ENCODE results near the gene SND1.

The SND1 gene

DNA sequence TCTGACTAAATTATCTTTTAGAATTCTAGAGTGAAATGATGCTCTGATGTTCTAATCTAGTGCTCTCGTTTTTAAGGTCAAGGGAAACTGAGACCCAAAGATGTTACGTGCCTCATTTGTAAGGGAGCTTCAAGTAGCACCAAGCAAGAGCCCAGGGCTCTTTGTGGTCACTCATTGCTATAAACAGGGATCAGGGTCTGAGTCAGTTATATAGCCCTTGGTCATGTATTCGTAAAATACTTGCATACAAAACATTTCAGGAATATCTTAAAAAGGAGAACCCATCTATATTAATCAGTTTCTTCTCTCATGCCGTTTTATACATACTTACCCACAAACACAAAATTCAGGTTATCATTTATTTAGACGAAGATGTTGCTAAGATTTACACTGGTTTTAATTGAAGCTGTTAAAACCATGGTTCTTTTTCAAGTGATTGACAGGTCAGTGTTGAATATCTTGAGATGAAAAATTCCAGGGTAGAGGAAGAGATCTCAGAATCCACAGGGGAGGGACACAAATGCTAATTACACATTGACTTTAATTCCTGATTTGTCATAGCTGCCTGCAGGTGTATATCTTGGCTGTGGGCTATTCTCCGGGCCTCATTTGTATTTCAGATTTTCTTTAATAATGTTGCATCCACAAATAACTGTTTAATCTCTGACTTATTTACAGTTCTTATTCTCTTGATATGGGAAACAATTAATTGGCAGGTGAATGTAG lies 188.4 kb downstream of the SND1 start:
- DNase-seq: no peak

DNA sequence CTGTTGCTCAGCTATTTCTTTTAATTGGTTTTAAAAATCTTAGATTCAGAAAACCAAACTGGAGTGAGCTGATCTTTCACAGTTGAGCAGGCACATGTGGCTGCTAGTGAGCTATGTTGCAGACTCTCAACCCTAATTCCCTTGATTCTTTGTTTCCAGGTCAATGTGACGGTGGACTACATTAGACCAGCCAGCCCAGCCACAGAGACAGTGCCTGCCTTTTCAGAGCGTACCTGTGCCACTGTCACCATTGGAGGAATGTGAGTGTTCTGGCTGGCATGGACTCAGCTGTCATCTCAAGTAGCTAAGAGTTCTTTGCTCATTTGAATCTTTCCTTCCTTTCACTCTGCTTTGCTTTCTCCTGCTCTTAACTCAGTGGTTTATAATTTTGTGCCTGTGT lies 192.2 kb downstream of the SND1 start:
- no peak for DNase-seq

DNA sequence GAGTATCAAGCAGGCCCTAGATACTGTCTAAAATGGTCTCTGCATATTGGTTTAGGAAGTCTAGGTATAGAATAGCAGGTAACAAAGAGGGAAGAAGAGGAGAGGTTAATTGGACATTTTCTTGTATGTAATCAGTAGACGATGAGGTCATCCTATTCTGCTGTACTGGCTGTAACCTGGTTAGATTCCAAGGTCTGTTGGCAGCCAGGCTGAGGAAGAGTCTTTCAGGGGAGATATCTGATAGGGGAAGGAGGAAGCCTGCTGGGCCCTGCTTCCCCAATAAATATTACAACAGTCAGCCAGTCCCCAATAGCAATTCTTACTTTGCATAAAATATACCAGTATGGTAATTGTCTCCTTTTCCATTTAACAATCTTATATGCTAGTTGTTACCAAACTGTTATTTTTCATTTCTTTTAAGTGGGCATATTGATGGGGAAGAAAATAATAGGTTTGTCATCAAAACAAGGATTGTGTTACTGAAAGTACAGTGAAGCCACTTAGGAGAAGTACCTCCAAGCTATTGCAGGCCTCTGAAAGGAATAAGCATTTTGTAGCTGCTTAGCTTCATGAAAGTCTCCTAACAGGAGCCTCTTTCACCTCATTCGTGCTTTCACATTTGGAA lies 192.8 kb downstream of the SND1 start:
- DNase-seq: peak; percentile 28

DNA sequence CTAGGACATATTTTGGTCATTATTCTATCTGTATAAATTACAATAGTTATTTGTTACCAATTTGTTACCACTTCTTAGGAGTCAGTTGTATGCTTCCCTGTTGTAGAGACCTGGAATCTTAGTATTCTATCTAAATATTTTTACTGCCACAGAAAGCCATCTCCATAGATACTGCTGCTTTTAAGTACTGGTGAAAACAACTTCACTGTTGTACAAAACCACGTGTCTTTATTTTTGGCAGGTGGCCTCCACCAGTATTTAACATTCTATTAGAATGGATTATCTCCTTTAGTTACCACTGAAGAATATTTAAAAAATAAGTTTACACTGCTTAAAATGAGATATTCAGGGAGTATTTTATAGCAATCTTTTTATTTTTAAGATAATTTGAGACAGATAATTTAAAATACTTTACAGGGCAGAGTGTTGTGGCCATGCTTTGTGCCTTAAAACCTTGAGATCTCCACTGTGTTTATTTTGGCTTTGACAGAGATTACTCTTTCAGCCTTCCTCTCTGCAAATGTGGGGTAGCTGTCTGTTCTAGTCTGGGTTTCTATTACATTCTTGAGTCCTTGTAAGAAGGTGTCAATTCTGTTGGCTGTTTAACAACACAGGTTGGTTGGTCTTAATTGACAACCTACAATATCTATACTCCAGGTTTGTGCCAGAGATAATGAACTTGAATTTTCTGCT lies 193.7 kb downstream of the SND1 start:
- no peak for DNase-seq

DNA sequence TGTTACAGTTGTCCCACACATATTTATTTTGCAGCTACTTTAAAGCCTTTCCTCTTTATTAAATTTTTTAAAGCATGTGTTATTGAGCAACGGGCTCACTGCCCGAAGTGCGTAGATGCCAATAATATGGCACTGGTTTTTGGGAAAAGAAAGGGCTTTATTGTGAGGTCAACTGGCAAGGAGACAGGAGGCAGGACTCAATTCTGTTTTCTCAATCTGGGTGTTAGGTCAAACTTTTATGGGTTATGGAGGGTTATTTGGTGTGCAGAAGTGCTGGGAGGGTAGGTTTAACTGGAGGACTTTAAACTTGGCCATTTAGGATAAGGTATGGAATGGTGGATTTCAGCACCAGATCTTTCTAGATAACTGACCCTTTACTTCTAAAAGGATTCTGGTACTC lies 195.6 kb downstream of the SND1 start:
- DNase-seq: no peak

DNA sequence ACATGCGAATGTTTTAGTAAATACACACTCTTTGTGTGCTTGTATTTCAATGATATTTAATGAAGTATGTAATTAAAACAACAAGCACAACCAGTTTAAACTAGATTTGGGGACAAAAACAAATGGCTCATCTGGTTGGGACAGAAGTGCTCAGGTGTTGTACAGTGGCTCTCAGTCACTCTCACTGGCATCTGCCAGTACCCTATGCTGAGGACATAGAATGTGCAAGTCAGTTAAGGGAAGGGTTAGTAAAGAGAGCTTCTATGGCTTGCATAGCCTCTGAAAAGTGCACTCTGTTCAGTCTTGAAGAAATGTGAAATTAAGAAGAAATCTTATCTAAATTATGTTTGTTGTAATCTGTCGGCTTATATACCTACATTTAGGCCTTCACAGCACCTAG lies 196.2 kb downstream of the SND1 start:
- no peak for DNase-seq

DNA sequence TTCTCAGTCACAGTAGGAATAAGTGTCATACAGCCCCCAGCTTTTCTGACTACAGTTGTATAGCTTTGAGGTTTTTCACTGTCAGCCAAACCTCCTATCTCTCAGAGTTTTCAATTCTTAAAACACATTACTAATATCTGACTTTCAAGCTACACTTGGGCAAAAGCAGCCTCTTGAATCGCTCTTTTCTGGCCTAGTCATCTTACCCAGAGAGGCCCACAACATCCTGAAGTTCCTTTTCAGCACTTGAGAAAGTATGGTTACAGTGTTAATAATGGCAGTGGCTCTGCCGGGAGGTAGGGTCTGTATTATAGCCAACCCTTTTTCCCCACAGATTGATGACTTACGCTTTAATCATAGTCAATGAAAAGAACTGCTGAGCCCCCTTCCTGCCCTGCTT lies 198.2 kb downstream of the SND1 start:
- no peak for DNase-seq

DNA sequence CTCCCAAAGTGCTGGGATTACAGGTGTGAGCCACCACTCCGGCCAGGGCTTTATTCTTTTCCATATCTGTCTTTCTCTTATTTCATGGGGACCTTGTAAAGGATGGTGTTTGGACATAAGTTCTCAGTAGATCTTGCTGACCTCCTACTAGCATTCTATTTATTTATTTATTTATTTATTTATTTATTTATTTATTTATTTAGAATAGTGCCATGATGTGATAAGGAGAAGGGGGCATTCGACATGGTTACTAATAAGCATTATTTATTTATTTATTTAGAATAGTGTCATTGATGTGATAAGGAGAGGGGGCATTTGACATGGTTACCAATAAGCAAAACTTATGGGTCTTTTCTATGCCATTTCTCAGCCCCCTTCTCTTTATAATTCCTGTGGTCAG lies 202.4 kb downstream of the SND1 start:
- DNase-seq: no peak

DNA sequence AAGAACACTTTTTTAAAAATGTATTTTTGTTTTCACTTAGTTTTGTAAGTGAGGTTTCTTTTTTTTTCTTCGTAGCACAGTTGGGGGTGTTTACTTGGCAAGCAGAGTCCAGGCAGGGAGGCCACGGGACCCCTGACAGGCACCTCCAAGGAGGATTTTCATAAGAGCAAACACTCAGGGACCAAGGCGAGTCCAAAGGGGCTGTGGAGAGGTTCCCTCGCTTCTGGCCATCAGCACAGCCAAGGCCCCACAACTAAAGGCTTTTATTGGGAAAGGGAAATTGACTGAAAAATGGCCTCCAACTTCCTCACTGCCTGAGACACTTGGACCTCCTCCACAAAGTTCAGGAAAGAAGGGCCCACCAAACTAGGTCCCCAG lies 205.5 kb downstream of the SND1 start:
- no peak for DNase-seq

DNA sequence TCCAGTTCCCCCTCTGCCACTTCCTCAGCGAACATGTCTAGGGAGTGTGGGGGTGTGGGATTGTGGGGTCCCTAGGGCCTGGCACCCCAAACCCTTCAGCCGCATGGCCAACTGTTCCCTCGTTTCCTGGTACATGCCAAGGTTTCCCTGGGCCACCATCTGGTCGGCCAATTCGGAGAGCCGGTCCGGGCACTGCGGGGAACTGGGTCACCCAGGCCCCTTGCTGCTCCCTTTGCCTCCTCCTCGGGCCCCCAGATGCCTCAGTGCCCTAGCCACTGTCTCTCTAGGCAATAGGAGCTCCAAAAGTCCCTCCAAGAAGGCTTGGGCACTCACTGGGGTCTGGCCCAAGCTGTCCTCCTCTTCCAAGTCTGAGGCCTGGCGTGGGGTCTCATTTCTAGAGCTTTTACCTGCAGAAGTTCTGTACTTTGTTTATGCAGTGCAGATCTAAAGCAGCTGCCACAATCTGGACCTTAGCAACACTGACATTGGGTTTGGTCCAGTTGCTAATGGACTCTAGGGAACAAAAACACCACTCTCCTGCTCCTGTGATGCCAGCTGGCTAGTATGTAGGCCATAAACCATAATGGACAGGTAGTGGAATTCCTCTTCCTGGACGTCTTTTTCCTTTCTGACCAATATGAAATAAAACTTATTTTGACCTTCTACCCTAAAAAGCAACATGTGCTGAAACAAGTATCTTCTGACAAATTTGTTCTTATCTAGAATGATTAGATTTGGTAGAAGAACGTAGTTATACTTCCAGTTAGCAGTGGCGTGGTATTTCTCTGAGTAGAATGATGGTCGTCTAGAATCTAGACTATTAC lies 206.3 kb downstream of the SND1 start:
- no peak for DNase-seq

DNA sequence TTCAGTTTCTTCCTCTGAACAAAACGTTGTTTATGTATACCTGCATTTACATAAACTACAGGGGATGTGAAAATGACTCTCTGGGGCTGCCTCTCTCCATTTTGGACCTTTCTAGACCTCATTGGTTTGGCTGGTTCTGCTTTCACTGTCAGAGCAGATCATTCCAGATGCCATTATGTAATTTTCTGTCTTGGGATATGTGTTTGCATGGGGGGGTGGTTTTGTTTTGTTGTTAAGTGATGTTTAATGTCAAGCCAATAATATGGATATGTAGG lies 206.9 kb downstream of the SND1 start:
- no peak for DNase-seq

DNA sequence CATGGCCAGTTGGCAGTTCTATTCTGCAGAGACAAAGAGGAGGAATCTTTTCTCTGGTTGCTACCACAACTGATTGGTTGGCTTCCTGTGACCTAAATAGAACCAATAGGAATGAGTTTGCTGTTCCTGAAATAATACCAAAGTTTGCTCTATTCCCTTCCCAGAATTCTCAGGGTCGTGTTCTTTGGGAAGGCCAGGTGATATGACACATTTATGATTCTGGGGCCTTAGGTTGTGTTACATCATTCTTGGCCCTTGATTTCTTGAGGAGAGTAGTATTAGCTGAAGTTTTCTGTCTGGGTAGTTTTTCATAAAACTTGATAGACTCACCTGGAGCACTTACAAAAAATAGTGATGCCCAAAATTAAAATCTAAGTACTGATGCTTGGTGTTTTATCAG lies 207.3 kb downstream of the SND1 start:
- no peak for DNase-seq

DNA sequence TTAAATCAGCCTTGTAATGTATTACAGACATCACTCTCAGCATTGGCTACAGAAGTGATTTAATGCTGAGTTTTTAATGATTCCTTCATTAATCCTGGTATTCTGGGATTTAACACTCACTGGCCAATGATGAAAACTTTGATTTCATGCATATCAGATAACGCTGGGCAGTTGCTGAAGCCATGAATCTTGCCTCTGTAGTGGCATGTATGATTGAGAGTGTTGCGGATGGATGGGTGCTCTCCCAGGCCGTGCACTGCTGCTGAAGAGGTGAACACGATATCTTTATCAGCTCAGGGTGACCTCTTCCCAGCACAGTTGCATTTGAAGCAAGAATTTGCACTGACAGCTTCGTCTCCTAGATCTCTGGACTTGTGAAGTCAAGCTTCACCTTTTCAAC lies 210.5 kb downstream of the SND1 start:
- no peak for DNase-seq

DNA sequence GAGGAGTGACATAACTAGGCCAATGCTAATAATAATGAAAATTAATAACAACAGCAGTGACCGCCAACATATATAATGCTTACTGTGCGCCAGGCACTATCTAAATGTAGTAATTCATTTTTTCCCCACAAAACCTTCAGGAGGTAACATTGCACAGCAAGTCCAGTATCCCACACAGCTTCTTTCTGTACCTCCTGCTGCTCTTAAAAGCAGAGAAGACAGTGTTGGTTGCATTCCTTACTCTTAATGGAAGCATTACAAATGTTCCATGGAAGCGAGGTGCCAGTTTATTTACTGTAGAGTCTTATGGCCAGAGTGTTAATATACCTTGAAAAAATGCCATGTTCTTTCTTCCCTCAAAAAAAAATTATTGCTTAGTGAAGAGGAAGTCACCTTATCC lies 211.1 kb downstream of the SND1 start:
- DNase-seq: no peak

DNA sequence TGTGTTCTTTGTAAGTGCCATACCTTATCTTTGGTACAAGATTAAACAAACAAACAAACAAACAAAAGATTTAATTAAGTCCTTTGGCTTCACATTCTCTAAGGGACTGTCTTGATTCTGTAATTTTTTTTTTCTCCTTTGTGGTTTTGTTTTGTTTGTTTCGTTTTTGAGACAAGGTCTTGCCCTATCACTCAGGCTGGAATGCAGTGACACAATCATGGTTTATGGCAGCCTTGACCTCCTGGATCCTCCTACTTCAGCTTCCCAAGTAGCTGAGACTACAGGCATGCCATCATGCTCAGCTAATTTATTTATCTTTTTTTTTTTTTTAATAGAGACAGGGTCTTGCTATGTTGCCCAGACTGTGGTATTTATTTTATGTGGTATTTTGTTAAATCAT lies 213.5 kb downstream of the SND1 start:
- DNase-seq: no peak

DNA sequence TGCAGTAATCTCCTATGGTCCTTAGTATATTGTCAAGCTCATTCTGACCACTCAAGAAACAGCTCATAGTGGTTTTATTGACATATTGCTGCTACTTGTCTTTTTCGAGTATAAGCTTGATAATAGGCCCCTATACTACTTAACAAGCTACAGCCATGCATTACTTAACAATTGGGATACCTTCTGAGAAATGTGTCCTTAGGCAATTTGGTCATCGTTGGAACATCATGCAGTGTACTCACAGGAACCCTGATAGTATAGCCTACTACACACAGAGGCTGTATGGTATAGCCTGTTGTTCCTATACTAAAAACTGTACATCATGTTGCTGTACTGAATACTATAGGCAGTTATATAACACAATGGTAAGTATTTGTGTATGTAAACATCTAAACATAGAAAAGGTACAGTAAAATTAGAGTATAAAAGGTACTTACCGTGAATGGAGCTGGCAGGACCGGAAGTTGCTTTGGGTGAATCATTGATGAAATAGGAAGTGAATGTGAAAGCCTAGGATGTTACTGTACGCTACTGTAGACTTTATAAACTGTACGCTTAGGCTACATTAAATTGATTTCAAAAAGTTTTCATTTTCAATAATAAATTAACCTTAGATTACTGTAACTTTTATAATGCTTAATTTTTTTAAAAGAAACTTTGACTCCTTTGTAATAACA lies 218.4 kb downstream of the SND1 start:
- DNase-seq: no peak

DNA sequence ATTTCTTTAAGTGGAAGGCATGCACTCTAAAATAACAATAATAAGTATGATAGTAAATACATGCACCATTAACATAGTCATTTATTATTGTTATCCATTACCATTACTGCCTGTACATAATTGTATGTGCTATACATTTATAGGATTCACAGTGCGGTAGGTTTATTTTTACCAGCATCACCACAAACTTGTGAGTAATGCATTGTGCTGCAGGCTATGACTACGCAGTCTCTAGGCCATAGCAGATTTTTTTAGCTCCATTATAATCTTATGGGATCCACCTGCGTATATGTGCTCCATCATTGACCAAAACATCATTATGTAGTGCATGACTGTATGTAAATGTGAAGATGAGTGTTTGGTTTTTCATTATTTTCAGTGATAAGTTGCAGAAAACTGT lies 219.2 kb downstream of the SND1 start:
- no peak for DNase-seq

DNA sequence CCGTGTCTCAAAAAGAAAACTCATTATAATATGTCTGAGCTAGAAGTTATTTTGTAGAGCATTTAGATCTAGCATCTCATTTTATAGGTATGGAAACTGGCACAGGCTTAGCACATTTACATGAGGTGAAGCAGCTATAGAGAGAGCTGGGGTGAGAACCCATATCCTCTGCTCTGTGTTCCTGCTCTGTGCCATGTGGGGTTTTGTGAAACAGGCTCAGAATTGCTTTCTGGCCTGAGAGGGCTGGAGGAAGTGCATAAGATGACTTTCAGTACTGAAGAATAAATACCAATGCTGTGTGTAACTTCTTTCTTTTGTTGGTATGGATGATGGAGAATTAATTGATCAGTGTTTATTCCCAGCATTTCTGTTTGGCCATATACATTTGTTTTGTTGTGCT lies 220.1 kb downstream of the SND1 start:
- DNase-seq: no peak

DNA sequence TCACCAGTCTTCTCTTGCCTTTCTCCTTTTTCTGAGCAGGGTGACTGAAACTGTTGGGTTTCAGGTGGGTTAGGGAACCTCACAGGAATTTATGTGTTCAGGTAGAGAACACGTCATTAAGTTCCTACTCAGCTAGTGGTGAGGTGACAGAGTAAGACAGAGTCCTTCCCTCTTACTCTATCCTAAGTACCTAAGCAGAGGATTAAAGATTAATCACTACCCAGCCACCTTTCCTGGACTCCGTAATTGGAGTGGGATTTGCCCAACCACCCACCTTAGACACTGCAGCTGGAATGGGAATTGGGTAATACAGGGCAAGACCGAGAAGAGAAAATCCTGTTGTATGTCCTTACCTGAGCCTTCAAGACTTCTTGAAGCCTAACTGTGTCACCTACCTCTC lies 221.2 kb downstream of the SND1 start:
- no peak for DNase-seq

DNA sequence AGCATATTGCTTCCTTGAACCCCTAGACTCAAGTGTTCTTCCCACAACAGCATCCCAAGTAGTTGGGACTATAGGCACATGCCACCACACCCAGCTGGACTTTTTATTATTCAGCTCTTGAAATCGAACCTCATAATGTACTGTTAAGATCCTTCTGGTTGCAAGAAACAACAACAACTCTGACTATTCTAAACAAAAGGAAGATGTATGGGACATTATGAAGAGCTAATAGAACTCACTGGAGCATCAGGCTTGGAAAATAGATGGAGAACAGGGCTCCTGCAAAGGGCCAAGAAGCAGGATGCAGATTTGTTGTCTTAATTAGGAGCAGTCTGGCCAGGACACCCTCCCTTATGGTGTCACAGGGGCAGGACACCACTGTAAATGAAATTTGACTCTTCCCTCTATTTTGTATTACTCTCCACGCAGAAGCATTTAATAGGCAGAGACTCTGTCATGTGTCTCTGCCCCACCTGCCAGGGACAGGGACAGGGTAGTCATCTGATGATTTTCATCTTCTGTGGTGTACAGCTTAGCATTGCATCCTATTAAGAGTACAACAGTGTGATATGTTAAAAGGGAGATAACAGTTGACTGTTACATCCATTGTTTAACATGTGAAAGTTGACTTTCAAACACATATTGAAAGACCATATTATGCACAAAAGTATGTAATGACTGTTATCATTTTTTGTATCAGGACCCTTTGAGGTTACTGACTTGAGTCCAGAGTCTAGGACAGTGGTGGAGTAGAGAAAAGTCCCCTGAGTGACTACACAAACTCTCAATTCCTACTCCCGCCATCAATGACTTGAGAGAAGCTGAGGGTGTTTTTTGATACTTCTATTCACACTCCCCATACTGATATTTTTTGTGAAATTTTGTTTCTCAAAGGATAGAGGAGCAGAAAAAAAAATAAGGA lies 222.0 kb downstream of the SND1 start:
- no peak for DNase-seq

DNA sequence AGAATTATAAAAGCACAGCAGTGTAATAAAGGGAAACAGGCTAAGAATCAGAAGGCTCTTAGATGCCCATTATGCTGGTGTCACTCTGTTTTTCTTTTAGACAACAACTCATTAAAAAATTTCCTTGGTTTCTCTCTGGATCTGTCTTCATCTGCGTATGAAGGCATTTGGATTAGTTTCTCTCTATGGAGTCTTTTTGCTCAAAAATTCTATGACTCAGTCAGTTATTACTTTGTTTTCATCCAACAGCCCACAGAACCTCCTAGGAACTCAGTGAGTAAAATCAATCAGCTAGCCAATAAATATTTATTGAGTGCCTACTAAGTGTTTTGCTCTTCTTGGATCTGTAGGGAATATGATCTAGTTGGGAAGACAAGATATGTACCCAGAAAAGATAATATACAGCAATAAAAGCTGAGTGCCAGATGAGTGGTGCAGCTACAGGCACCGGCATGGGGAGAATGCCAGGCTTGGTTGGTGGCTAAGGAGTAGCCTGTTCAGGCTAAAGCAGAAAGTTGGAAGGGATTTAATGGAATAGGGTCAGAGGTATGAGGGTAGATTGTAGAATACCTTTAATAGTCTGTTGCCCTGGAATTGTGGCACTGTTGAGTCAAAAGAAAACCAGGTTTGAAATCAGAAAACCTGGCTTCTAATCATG lies 223.1 kb downstream of the SND1 start:
- no peak for DNase-seq

DNA sequence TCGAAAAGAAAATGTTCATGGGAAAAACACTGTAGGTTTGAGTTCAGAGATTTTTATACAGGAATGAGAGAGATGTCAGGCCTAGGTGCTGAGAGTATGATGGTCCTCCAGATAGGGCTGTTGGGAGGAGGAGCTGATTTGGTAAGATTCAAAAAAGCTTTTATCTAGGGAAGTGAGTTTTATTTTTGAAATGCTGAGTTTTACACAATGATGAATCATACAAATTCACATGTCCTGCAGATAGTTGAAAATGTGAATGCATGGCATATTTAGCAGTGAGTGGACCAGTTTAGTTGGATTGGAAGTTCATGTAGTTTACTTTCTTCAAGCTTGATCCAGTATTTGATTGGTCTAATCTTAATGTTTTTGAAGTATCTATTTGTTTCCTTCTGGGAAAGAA lies 224.4 kb downstream of the SND1 start:
- no peak for DNase-seq

Data from right hindlimb (tissue), 1 donor.